Mucosa of descending colon (tissue), 3 donors: ENCODE results near the gene ITGA6. TPM values are rescaled to one million over a fixed set of nuclear protein-coding genes. Genes with fewer than 3 reads are reported as not detected.

Source experiments
- ATAC-seq: fragments of 200-7000 bp; cut with Tn5 transposase; one replicate; pipeline ENCODE4 v1.9.1; 2020; ENCODE audit warnings: mild to moderate bottlenecking, moderate library complexity
- DNase-seq, 3 donors: peaks; one replicate each; pipeline ENCODE4 v3.0.0-alpha.2; 2020
- H3K36me3 ChIP-seq: fragments of 200-600 bp; one replicate; pipeline ENCODE4 v1.8.0; 2021; ENCODE audit warnings: low read depth, mild to moderate bottlenecking
- H3K4me1 ChIP-seq: fragments of 200-600 bp; one replicate; pipeline ENCODE4 v1.8.0; 2021; ENCODE audit warnings: low read depth, mild to moderate bottlenecking
- H3K4me3 ChIP-seq: fragments of 200-600 bp; one replicate; pipeline ENCODE4 v1.8.0; 2021; ENCODE audit warnings: mild to moderate bottlenecking
- H3K9me3 ChIP-seq: fragments of 200-600 bp; one replicate; pipeline ENCODE4 v1.8.0; 2021; ENCODE audit warnings: mild to moderate bottlenecking
- CTCF ChIP-seq: fragments of 200-600 bp; IDR thresholded peaks from one replicate; pipeline ENCODE4 v1.8.0; 2022; ENCODE audit warnings: antibody characterized with exemption, mild to moderate bottlenecking
- intact Hi-C, 2 donors: fragments of 100-400 bp; cut with DNase I in 1 of 2; cut with micrococcal nuclease in 1 of 2; formaldehyde crosslinking; loops; one replicate each; pipeline versions ENCODE4 v1.11.0 to v1.11.1; 2022; cut with DNase I, micrococcal nuclease
- total RNA-seq, 3 donors: library from RNA; stranded (reverse); fragmentation: NEBNext Ultra II Directional in 2 of 3; extraction: Animal tissue kit (Norgen Biotek cat#: 25700) in 2 of 3; gene quantifications; one replicate each; pipeline versions ENCODE4 v1.2.1 to v1.2.4, GENCODE V29; 2021 to 2023
- donor health status: DM: no; HTN: no; CAD: no; lungs with moderate emphysema.
- donor health status: DM: no; HTN: no; CAD: no.
- donor health status: DM: no; HTN: yes; CAD: no.

Gene ITGA6
- total RNA-seq, 3 donors from 2014 or later, result 116 to 192 (median 178) TPM

DNA sequence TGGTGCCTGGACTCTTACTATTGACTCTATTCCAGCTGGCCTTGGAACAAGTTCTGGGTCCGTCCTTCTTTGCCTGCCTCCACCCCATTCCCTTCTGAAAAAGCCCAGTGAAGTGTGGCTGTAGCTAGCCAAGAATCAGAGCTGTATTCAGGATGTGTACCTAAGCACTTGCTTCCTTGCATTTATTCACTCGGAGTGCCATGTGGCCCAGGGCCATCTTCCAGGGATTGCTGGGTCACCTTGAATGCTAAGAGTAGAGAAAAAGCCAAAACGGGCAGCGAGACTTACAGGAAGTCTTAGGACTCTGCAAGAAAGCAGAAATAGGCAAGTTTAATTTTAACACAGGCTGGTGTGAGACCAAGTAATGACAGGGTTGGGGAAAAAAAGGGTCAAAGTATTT, 4.1 kb downstream of the ITGA6 start:
- peaks cover 52% of the 10 kb centered on the region for H3K4me1 ChIP-seq
- DNase-seq, result peak in 2 of 3 donors; percentile 48 to 58

DNA sequence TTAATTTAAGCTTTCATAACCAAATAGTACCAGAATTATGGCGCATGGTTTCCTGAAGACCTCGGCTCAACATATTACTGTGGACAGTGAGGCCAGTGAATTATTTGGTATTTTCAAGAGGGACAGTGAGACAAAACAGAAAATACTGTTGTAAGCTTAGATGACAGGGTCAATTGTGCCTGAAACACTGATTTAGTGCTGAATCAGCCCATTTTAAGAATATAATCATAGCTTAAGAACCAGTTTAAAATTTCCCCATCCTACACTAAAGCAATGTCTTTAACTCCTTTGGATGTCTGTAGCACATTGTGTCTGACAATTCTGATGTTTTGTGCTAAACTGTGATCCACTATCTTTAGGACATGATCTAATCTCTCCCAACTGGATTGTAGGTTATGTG, 4.6 kb downstream of the ITGA6 start:
- intact Hi-C loops, result no loop called here
- H3K4me1 ChIP-seq, result peaks cover 52% of the 10 kb centered on the region
- no peak for ATAC-seq
- no peak for DNase-seq
- H3K36me3 ChIP-seq, result no peaks in the 10 kb centered on the region
- H3K9me3 ChIP-seq, result no peaks in the 10 kb centered on the region
- TF ChIP-seq CTCF, result no peak
- H3K4me3 ChIP-seq, result no peak overlapping the region

More for the DNA sequence above, 4.1 kb downstream of the ITGA6 start:
- Histone ChIP-seq H3K9me3 (no peaks in the 10 kb centered on the region), H3K36me3 (no peaks in the 10 kb centered on the region), H3K4me3 (no peak overlapping the region)
- no peak for ATAC-seq
- TF ChIP-seq CTCF, result no peak
- intact Hi-C loops, result no loop called here

DNA sequence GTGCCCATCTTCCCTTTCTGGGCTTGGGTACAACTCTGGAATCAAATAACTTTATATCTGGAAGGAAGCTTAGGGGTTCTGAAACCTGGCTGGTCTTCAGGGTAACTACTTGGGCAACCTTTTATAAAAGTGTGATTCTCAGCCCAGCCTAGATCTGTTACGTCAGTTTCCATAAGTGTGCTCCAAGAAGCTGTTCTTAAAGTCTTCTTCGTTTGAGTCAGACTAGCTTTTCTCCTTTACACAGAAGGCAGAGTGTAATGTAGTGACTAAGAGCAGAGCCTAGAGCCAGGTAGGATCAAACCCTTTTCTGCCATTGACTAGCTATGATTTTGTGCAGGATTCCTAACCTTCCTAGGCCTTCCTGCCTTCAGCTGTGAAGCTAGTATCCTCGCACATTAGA, 5.8 kb downstream of the ITGA6 start:
- no peak for TF ChIP-seq CTCF
- intact Hi-C loops, result no loop called here
- DNase-seq (no peak), ATAC-seq (no peak)
- peaks cover 60% of the 10 kb centered on the region for H3K4me1 ChIP-seq
- H3K36me3 ChIP-seq, result no peaks in the 10 kb centered on the region
- H3K4me3 ChIP-seq, result no peak overlapping the region
- no peaks in the 10 kb centered on the region for H3K9me3 ChIP-seq

DNA sequence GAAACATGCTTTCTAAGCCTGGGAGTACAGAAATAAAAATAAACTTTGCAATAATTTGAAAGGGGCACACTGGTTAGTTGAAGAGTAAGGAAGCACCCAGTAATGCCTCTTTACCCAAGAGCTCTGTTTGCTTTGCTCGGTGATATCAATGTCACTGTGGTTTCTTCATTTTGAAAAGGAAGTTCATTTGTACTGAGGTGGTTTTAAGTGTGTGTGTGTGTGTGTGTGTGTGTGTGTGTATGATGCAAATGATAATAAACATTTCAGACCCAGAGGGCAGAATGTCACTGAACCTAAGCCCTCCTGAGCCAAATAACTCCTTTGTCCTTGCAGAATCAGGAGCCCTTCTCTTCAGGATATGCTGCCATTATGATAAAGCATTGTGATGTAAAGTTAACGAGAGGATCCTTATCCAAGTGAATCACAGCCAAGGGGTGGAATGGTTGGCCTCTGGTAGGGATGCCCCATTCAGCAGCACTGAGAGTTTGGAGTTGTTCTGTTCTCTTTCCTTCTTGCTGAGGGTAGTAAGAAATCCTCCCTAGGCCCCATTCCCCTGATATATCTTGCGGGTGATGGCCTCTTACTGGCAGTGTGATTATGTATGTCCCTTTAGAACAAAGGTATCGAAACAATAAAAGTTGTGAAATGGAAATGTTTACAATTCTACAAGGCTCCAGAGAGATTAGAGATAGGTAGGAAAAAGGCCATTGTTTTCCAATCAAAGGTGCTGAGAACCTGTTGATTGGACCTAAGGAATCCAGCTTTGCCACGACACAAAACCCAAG, 7.6 kb downstream of the ITGA6 start:
- intact Hi-C loops, result no loop called here
- Histone ChIP-seq H3K4me1 (peaks cover 78% of the 10 kb centered on the region), H3K36me3 (no peaks in the 10 kb centered on the region), H3K4me3 (no peak overlapping the region), H3K9me3 (no peaks in the 10 kb centered on the region)
- TF ChIP-seq CTCF, result no peak
- DNase-seq (peak in 1 of 3 donors; percentile 58), ATAC-seq (peak; percentile 46)

- no peak overlapping the region for H3K4me3 ChIP-seq
- peaks cover 82% of the 10 kb centered on the region for H3K4me1 ChIP-seq
- intact Hi-C loops, result no loop called here
- DNase-seq (no peak), ATAC-seq (no peak)
- no peak for TF ChIP-seq CTCF
- H3K9me3 ChIP-seq, result no peaks in the 10 kb centered on the region
- no peaks in the 10 kb centered on the region for H3K36me3 ChIP-seq
Measured at GRCh38 chr2:172435606-172435911, 8.2 kb downstream of the ITGA6 start.

GRCh38 chr2:172436889-172437288, 9.5 kb downstream of the ITGA6 start:
- ATAC-seq, result no peak
- peaks cover 81% of the 10 kb centered on the region for H3K4me1 ChIP-seq
- TF ChIP-seq CTCF, result no peak

More at GRCh38 chr2:172436889-172437288, 9.5 kb downstream of the ITGA6 start:
- Histone ChIP-seq H3K4me3 (no peak overlapping the region), H3K9me3 (no peaks in the 10 kb centered on the region), H3K36me3 (no peaks in the 10 kb centered on the region)
- no peak for DNase-seq
- intact Hi-C loops, result no loop called here
